Measurements from ENCODE around the gene RANBP17.

DNA sequence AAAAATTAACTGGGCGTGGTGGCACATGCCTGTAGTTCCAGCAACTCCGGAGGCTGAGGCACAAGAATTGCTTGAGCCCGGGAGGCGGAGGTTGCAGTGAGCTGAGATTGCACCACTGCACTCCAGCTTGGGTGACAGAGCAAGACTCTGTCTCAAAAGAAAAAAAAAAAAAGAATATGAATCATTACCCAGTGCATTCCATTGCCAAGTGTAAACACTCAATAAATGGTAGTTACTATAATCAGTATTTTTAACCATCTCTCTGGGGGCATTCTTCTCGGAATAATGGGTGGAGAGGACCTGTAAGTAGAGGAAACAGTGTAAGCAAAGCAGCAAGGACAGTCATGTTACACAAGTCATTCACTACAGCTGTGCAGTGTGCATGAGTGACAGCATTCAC is 13.8 kb upstream of the RANBP17 start:
- TF ChIP-seq CTCF (IDR thresholded peaks at IDR 0.05; ENCODE audit: low read depth, low read length) (no peak), EZH2phosphoT487 (IDR thresholded peaks at IDR 0.05; ENCODE audit: low read depth) (no peak)

Measured in OCI-LY3 (cell line).